GM20431 (cell line): ENCODE data around the gene GALNT14.

Source experiments
- in situ Hi-C: fragments of 300-500 bp; cut with MseI, MboI; formaldehyde crosslinking; loops from one replicate; pipeline ENCODE4 v1.15.0; 2020; ENCODE audit warnings: low sequenced_read_pairs; ENCODE audit not compliant: unreplicated experiment

Gene GALNT14

GRCh38 chr2:30872797-30873196 lies 265.4 kb downstream of the GALNT14 start:
- in situ Hi-C loops, result no loop called here

- in situ Hi-C loops, result no loop called here
These were observed 266.1 kb downstream of the GALNT14 start for GRCh38 chr2:30871980-30872789.

- in situ Hi-C loops, result no loop called here
These were observed 266.8 kb downstream of the GALNT14 start for GRCh38 chr2:30871440-30871839.

GRCh38 chr2:30869988-30870387 lies 268.3 kb downstream of the GALNT14 start:
- in situ Hi-C loops, result no loop called here

GRCh38 chr2:30867385-30867784 lies 270.9 kb downstream of the GALNT14 start:
- in situ Hi-C loops, result no loop called here

GRCh38 chr2:30866974-30867373 lies 271.3 kb downstream of the GALNT14 start:
- in situ Hi-C loops, result no loop called here

- in situ Hi-C loops, result no loop called here
These were observed 272.2 kb downstream of the GALNT14 start for GRCh38 chr2:30865892-30866681.

GRCh38 chr2:30865243-30865642 lies 273.0 kb downstream of the GALNT14 start:
- in situ Hi-C loops, result no loop called here

GRCh38 chr2:30862054-30862651 lies 276.1 kb downstream of the GALNT14 start:
- in situ Hi-C loops, result no loop called here

GRCh38 chr2:30860726-30861125 lies 277.5 kb downstream of the GALNT14 start:
- in situ Hi-C loops, result no loop called here
